Endometrial microvascular endothelial cells (primary cell): ENCODE results near the gene GABRG3. TPM values are rescaled to one million over a fixed set of nuclear protein-coding genes. Genes with fewer than 3 reads are reported as not detected.
"Not testable (repeated sequence)": the region's sequence is repeated elsewhere in the genome, so short reads cannot be mapped to it uniquely, and the experiment has no call there.

Source experiments
- in situ Hi-C: cut with HindIII; loops from 2 replicates; pipeline ENCODE4 v1.10.0; 2017; ENCODE audit warnings: low sequenced_read_pairs, low pct_unique_long_range_greater_than_20kb; ENCODE audit errors: inconsistent ontology term
- total RNA-seq: library from RNA; depleted of rRNA; stranded (reverse); fragments of >200 nt; gene quantifications from one replicate; pipeline ENCODE4 v1.2.3, GENCODE V29; 2015; ENCODE audit errors: inconsistent ontology term

GABRG3 gene
- total RNA-seq, 1 donor from 2014 or later: not detected

DNA sequence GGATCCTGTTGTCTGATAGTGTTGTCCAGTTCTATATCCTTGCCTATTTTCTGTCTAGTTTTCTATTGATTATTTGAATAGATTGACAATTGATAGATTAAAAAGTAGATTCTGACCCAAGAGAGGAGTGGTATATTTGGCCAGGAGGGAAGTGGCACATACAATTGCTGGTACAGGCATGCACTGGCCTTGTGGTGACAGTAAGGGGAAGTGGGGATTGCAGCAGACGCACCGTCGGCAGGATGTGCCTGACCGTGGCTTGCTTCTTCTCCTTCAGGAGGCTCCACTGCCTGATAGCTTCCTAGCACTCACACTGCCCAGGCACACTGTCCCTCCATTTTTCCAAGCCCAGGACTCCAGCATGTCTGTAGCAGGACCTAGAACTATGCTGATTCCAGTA is 10.5 kb downstream of the GABRG3 start:
- in situ Hi-C loops: no loop called here

DNA sequence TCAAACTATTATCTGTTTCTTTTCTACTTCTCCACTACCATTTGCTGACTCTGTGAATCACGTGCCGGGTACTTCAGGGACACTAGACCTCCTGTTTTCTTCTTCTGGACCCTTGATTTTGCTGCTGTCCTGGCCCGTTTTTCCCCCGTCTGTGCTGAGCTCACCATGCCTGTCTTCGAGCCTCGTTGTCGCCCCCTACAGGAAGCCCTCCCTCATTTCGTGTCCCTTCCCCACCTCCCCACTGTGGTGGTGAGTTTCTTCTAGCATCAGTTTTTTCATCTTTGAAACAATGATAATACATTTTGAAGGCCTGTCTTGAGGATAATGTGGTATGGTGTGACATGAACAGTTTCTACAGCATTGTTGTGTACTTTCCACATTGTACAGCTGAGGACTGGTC is 12.8 kb downstream of the GABRG3 start:
- in situ Hi-C loops: no loop called here

DNA sequence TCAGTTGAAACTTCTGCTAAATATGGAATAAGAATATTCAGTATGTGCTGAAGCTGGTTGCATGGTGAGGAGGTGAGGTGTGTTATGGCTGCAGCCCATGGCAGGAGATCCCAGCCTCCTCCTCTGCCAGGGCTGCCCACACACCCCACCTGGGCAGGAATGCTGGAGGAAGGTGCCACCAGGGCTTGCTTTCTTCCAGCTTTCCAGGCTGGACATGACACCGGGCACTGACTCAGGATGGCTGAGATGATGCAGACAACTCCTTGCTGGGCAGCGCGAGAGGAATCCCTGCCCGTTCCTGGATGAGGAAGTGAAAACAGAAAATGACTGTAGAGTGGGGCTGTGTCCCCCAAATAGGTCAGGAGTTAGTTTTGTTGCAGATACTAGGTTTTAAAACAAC is 14.1 kb downstream of the GABRG3 start:
- in situ Hi-C loops: no loop called here

DNA sequence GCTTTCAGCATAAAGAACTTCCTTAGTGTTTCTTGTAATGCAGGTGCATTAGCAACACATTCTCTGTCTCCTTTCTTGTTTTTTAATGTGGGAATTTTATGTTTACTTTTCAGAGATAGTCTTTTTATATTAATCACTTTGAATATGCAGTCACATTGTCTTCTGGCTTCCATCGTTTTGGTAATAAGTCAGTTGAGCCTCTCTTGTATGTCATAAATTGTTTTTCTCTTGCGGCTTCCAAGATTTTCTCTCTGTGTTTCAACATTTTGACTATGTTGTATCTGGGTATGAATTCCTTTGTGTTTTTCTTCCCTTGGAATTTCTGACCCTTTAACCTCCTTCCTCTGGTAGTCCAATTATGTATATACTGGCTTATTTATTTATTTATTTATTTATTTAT is 25.3 kb downstream of the GABRG3 start:
- in situ Hi-C loops: no loop called here

DNA sequence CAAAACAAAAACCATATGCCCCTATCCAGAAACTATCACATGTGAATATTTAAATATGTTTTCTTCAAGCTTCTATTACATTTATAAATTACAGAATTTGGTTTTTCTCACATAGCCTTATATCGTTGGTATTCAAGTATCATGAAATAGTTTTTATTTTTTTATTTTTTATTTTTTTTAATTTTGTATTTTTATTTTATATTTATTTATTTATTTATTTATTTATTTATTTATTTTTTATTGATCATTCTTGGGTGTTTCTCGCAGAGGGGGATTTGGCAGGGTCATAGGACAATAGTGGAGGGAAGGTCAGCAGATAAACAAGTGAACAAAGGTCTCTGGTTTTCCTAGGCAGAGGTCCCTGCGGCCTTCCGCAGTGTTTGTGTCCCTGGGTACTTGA is 32.0 kb downstream of the GABRG3 start:
- in situ Hi-C loops: not testable (repeated sequence)

DNA sequence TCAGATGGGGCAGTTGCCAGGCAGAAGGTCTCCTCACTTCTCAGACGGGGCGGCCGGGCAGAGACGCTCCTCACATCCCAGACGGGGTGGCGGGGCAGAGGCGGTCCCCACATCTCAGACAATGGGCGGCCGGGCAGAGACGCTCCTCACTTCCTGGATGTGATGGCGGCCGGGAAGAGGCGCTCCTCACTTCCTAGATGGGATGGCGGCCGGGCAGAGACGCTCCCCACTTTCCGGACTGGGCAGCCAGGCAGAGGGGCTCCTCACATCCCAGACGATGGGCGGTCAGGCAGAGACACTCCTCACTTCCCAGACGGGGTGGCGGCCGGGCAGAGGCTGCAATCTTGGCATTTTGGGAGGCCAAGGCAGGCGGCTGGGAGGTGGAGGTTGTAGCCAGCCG is 33.2 kb downstream of the GABRG3 start:
- in situ Hi-C loops: not testable (repeated sequence)

DNA sequence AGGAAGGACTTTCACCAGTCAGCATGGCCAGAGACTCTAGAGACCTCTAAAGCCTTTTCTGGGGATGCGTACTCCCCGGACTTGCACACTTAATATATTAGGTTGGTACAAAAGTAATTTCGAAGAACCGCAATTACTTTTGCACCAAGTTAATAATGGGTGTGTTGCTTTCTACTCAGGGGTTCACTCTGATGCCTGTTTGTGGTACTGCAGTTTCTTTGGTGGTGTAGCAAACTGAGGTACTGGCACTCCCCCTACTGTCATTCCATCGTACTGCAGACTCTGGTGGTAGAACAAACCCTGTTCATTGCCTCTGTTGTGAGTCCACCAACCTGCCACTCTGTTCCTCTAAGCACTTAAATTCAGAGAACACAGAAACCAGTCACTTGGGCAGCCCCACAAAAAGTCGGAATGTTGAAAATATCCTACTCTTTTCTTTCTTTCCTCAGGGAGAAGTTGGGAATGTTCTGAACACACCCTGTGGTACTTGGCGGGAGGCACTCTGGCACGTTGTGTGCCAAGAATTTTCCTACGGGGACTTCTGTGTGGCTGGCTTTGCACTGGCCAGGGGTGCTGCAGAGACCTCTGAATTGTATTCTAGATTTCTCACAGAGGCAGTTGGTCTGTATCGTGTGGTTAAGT is 46.3 kb downstream of the GABRG3 start:
- in situ Hi-C loops: no loop called here

DNA sequence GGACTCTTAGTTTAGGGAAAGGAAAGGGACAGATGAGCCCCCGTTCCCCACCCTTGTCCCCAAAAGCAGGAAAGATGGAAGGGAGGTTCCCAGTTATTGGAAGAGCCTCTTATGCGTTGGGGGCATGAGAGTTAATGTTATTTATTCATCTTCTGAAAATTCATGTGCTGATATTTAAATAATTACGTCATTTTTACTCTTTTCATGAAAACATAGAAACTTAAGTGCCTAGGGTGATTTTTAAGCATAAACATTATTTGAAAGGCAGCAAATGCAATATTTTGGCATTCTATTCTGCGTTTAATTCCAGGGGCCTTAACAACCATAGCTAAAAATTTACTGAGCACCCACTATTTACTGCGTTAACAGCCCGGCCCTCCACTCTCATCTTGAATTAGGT is 48.7 kb downstream of the GABRG3 start:
- in situ Hi-C loops: no loop called here

DNA sequence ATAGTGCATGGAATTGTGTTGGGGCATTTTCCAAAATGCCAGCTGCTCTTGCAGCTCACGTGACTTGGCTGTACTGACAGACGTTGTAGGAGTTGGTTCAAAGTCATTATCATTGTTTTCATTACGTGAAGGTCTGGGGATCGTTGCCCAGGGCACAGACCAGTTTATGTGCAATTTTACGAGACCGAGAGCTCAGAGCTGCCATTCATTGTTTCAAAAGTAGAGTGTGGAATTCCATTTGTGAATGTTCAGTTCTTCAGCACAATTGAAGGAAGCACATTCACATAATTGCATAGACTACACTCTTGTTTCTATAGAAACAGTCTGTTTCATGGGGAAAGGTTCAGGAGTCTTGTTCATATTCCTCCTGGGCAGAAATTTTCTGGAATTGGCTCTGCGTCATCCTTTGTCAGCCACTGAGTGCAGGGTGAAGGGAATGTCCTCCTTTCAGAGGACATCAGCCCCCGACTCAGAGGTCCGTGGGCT is 54.5 kb downstream of the GABRG3 start:
- in situ Hi-C loops: no loop called here

DNA sequence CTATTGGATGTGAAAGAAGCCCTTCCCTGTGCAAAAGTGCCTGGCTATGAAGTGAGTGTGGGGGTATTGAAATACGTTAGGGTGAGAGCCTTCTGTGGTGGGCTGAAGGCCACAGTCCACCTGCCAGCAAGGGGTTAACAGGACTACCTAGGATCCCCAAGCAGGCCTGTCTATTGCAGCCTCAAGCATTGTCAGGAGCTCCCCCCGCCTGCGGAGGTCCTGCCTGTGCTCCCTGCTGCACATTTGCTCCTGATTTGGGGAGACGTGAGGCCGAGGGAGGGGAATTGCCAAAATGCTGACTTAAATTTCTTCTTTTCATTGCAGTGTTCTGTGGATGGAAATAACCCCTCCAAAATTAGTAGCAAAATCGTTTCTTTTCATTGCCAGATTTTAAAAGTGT is 56.2 kb downstream of the GABRG3 start:
- in situ Hi-C loops: no loop called here

DNA sequence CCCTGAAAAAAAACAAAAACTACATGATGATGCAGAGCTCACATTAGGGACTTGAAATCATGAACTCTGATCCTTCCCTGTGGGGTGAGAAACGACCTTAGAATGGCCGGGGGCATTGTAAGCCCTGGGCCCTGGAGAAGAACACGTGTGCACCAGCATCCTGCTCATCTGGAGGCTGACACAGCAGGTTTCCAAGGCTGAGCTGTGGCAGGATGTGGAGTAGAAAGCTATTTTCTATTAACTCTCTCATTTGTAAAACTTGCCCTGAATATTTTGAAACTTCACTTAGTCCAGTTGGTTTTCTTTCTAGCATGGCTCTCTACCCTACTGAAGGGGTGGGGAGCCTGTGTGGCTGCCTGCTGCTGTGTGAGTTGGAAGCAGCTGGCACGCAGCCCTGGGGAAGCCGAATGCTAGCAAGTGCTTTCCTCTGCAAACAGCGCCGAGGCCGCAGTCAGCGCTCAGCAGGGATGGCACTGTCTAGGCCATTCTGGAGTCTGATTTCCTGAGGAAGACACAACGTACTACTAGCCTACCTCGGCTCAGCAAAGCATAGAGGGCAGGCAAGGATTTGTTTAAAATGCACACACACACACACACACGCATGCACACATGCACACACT is 58.0 kb downstream of the GABRG3 start:
- in situ Hi-C loops: no loop called here

DNA sequence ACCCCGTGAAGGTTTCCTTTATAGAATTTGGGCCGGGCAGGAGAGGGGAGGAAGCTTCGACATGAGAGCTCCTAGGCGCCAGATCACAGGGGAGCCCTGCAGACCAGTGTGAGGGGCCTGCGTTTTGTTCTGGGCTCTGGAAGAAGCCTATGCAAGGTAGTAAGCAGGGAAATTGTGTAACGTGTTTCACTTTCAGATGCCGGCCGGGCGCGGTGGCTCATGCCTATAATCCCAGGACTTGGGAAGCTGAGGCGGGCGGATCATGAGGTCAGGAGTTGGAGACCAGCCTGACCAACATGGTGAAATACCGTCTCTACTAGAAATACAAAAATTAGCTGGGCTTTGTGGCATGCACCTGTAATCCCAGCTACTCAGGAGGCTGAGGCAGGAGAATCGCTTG is 65.2 kb downstream of the GABRG3 start:
- in situ Hi-C loops: no loop called here

DNA sequence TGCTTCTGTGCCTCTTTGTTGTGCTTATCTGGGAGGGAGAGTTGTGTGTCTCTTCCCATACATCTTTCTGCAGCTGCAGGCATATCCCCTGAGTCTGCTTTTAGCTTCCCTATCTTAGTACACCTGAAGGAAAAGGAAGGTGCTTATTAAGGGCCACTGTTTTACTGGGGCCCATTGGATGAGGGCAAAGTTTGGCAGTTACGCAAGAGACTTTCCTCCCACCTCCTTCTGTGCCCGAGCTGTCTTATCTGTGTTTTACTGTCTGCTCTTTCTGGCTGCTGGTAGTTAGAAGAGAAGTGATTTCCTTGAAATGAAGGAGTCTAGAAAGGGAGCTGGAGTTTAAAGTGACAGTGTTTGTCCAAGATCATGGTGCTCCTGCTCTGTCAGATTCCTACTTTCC is 66.5 kb downstream of the GABRG3 start:
- in situ Hi-C loops: no loop called here

DNA sequence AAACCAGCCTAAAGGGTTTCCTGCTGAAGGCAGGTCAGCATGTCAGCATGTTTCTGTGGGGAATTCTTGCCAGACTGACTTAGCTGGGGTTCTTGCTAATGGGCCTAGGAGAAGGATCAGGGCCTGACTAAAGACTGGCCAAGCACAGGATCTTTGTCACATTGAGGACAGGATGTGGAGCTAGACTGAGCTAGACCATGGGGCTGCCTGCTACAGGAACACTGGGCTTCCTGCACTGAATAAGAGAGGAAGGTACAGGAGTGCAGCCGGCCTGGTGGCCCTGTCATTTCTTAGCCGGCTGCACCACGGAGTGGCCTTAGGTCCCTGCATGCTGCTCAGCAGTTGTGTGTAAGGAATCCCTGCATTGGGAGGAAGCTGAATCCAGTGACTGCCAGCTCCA is 68.2 kb downstream of the GABRG3 start:
- in situ Hi-C loops: no loop called here

DNA sequence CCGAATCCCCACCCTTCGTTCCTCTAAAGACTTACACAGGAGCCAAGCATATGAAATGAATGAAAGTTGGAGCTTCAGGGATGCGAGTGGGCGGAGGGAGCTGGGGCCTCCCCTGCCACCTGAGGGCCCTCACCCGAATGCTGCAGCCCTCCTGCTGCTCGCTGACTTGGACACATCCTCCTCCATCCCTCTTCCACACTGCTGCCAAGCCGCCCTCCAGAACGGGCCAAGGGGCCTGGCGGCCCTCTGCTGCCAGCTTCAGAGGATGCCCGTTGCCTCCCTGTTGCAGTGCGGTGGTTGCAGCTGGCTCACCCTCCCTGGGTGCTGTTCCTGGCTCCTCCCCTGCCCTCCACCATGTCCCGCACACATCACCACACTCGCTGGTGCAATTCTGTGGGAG is 71.2 kb downstream of the GABRG3 start:
- in situ Hi-C loops: no loop called here

DNA sequence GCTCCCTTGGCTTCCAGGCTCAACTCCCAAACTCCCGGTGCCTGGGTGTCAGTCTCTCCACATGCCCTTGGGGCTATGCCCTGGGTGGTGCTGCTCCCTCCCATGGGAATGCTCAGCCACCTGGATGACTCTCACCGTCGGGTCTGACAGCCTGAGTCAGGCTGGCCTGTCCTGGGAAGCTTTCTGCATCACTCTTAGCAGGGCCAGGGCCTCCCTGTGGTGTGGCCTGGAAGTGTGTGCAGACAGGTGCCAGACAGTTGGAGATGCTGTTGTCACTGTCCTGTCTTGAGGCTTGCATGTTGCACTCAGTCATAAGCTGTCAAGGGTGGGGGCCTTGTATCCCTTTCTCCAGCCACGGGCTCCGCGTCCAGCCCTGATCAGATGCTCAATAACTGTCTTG is 71.7 kb downstream of the GABRG3 start:
- in situ Hi-C loops: no loop called here

DNA sequence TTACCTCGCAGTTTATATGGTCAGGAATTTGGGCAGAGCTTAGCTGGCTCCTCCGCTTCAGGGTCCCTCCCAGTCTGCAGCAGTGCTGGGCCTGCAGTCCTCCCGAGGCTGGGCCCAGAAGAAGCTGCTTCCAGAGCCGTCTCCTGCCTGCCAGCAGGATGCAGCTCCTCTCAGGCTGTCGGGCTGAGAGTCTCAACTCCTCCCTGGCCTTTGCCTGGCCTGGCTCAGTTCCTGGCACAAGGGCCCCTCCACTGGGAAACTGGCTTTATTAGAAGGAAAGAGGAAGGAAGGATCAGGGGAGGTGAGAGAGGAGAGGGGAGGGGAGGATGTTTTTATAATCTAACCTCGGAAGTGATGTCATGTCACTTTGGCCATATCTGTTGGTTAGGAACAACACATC is 72.8 kb downstream of the GABRG3 start:
- in situ Hi-C loops: no loop called here

DNA sequence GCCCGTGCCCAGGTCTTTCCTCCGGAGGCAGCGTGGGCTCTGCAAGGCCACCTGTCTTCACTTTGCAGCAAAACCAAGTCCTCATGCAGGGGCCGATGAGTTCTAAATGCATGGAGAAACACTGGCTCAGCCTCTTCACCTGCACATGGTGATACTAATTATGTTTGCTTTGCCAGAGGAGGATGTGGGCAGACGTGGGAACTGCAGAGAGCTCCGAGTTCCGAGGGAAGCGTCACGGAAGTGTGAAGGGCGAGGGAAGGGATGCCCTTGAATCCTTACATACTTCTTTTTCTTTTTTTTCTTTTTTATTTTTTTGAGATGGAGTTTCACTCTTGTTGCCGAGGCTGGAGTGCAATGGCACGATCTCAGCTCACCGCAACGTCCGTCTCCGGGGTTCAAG is 74.8 kb downstream of the GABRG3 start:
- in situ Hi-C loops: no loop called here

DNA sequence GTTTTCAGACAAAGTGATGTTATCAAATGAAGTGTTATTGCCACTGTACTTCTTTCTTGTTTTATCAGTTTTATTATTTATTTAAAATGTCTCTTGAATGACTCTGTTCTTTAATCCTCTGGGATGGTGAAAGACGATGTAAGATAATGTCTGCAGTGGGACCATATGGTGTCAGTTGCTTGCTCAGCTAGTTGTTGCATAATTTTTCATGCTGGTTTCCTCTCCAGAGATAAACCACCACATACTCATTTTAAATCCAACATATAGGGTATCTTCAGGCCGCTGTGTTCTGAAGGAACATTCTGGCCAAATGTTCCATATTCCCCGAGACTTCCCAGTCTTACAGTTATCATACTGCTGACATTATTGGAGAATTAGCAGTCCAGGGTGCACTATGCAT is 75.9 kb downstream of the GABRG3 start:
- in situ Hi-C loops: no loop called here

DNA sequence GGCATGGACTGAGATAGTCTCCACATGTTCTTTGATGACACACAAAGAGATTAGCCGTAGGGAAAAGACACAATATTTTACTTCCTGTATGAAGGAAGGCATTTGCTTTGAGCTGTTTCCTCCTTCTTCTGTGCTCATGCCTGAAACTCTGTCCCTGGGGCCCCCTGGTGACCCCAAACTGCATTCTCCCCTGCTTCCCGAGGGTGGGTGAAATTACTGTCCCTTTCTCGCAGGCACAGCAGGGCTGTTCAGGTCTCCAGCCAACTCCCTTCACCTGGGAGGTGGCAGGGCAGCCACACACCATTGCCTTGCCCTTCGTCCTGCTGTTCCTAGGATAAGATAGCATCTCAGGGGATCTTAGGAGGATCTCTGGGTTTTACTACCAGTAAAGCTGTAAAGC is 79.2 kb downstream of the GABRG3 start:
- in situ Hi-C loops: no loop called here

DNA sequence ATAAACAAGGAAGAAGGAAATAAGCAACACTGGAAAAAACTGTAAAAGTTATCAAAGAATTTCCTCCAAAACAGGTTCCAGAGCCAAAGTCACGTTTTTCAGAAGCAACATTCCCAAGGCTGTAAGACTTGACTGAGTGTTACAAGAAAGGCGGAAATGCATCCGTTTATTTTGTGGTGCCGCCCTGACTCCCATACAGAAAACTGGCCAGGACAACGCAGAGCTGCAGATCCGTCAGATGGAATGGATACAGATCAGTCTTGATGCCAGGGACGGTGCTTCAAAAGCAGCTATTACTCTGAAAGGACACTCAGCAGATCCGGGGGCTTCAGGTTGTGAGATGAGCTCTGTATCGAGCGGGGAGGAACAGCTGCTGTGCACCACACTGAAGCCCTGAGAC is 83.4 kb downstream of the GABRG3 start:
- in situ Hi-C loops: no loop called here
